Measurements from ENCODE around the gene TNS2. TPM values are rescaled to one million over a fixed set of nuclear protein-coding genes. Genes with fewer than 3 reads are reported as not detected.
"Not testable (repeated sequence)": the region's sequence is repeated elsewhere in the genome, so short reads cannot be mapped to it uniquely, and the experiment has no call there.

TNS2 gene
- total RNA-seq, 1 donor from 2014 or later = 10.8 TPM

GRCh38 chr12:53031616-53032015 is 18.2 kb upstream of the TNS2 start:
- no peak overlapping the region for H3K4me3 ChIP-seq (ENCODE audit: low read depth, low read length)
- TF ChIP-seq CTCF (conservative IDR thresholded peaks at IDR 0.05; ENCODE audit: low read depth, low read length) = peak; percentile 8
- no peak for DNase-seq (ENCODE audit: low read depth)

GRCh38 chr12:53033832-53034231 is 16.0 kb upstream of the TNS2 start:
- not testable (repeated sequence) for H3K4me3 ChIP-seq (ENCODE audit: low read depth, low read length); DNase-seq (ENCODE audit: low read depth)

- no peak for TF ChIP-seq CTCF (conservative IDR thresholded peaks at IDR 0.05; ENCODE audit: low read depth, low read length)
- no peak for DNase-seq (ENCODE audit: low read depth)
Measured at GRCh38 chr12:53034459-53034858, 15.4 kb upstream of the TNS2 start.

GRCh38 chr12:53036802-53037201 is 13.1 kb upstream of the TNS2 start:
- no peak for TF ChIP-seq CTCF (conservative IDR thresholded peaks at IDR 0.05; ENCODE audit: low read depth, low read length)
- no peak overlapping the region for H3K4me3 ChIP-seq (ENCODE audit: low read depth, low read length)
- no peak for DNase-seq (ENCODE audit: low read depth)

More at GRCh38 chr12:53034459-53034858, 15.4 kb upstream of the TNS2 start:
- no peak overlapping the region for H3K4me3 ChIP-seq (ENCODE audit: low read depth, low read length)

- DNase-seq (ENCODE audit: low read depth) = no peak
- H3K4me3 ChIP-seq (ENCODE audit: low read depth, low read length) = no peak overlapping the region
- no peak for TF ChIP-seq CTCF (conservative IDR thresholded peaks at IDR 0.05; ENCODE audit: low read depth, low read length)
Measured at GRCh38 chr12:53039851-53040250, 10.0 kb upstream of the TNS2 start.

- TF ChIP-seq CTCF (conservative IDR thresholded peaks at IDR 0.05; ENCODE audit: low read depth, low read length) = no peak
- DNase-seq (ENCODE audit: low read depth) = no peak
- H3K4me3 ChIP-seq (ENCODE audit: low read depth, low read length) = no peak overlapping the region
Measured at GRCh38 chr12:53042607-53043454, 7.0 kb upstream of the TNS2 start.

- DNase-seq (ENCODE audit: low read depth) = no peak
- no peak for TF ChIP-seq CTCF (conservative IDR thresholded peaks at IDR 0.05; ENCODE audit: low read depth, low read length)
- H3K4me3 ChIP-seq (ENCODE audit: low read depth, low read length) = no peak overlapping the region
Measured at GRCh38 chr12:53044052-53044581, 5.7 kb upstream of the TNS2 start.
